Stimulated activated CD8-positive, alpha-beta memory T cell treated with anti-CD3 and anti-CD28 coated beads, Interleukin-2, amount 100 ng/mL, for 48 hours (primary cell): ENCODE data around the gene PXDN.
"Not testable (repeated sequence)": the region's sequence is repeated elsewhere in the genome, so short reads cannot be mapped to it uniquely, and the experiment has no call there.

ENCODE experiments used
- DNase-seq, 2 donors: peaks; one replicate each; pipeline ENCODE4 v3.0.0-alpha.2; 2020; ENCODE audit warnings: low read depth in 2 of 2

PXDN gene

DNA sequence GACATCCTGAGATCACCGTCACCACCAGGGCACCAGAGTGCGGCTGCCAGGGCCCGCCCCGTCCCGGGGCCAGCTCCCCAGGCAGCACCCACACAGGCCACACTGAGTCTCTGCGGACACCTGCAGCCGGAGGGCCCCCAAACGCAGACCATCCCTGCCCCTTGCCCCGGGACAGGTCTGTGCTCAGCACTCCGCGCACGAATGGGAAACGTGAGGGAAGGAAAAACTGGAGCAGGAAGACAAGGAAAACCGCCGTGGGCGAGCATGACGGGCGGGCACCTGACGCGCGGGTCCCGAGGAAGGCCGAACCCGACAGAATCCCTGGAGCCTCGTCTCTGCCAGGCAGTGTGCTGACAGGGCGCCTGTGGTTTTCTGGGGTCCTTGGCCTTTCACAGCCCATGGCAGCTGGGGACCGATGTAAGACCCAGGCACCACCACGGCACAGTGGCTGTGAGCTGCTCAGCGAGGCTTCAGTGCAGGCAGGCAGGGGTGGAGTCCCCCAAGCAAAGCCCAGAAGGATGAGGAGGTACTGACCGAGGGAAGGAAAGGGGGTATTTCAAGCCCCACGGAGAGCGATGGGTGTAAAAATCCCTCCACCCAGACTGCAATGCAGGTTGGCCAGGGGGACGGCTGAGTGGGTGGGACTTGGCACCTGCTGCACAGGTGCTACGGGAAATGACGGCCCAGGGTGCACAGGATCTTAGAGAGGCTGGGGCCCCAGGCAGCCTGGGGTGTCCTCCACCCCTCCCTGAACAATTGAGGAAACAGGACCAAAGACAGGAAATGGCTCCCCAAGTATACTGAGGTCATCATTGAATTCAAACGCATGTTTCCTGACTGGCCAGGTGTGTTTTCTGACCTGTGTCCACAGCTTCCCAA, 59.0 kb downstream of the PXDN start:
- DNase-seq, result no peak

DNA sequence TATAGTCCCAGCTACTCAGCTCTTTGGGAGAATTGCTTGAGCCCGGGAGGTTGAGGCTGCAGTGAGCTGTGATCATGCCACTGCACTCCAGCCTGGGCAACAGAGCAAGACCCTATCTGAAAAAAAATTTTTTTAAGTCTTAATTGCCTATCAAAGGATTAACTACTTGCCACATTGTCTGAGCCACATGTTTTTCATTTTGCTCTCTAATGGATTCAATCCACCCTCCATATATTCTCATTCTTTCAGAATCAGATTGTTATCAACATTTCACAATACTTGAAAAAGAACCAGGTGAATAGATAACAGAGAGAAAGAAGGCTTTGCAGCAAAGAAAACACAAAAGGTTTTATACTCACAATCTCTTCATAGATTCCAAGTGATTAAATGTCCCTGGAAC, 61.0 kb downstream of the PXDN start:
- no peak for DNase-seq

DNA sequence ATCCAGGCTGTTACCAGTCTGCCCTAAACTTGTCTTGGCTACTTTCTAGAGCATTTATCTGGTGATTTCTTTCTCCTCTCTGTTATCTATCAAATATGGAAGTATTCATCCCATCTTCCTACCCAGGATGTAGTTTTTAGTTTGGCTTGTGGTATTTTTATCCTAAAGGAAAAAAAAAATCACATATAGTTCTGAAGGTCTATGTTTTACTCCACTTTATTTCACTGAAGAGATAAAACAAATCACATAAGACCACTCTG, 62.2 kb downstream of the PXDN start:
- DNase-seq, result no peak

DNA sequence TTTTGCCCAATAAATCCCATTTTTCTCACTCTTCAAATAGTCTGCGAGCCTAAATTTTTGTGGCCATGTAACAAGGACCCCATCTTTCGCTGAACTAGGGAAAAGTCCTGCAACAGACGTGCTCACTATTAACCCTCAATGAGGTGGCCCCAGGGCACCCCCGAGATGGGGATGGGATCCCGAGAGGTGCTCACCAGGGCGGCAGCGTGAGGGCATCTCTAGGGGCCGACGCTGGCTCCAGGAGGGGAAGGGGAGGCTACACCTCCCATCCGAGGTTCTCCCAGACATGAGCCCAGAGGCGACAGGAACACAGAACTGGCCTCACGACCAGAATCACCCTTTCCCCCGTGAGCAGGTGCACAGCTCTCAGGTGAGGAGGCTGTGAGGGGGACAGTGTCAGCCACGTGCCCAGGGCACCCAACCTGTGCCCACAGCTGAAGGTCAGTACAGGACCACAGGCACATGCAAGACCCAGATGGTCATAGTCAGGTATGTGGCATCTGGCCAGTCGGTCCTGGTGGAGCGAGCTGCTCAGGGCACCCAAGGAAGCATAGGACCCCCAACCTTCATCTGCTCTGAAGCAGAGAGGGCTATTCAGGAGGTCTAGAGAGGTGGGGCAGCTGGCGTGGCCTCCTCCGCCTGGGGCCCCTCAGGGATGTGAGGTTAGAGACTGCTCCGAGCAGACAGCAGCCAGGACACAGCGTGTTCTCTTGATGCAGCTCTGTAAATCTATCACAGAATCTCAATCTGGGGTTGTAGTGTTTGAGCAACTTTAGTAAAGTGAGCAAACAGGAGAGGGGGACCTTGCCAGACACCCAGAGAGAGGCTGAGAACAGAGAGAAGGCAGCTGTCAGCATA, 62.8 kb downstream of the PXDN start:
- DNase-seq, result no peak

DNA sequence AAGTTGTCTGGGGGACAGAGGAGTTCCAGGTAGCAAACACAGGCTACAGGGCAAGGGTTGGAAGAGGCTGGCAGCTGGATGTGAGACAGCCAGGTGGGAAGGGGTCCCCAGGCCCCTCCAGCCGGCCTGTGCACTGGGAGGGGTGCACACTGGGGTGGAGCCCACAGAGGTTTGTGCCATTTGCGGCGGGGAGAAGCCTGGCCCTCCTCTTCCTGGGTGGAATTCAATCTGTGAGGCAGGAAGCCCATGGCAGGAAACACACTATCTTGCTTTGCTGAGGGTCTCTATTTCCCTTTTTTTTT, 63.3 kb downstream of the PXDN start:
- no peak for DNase-seq

DNA sequence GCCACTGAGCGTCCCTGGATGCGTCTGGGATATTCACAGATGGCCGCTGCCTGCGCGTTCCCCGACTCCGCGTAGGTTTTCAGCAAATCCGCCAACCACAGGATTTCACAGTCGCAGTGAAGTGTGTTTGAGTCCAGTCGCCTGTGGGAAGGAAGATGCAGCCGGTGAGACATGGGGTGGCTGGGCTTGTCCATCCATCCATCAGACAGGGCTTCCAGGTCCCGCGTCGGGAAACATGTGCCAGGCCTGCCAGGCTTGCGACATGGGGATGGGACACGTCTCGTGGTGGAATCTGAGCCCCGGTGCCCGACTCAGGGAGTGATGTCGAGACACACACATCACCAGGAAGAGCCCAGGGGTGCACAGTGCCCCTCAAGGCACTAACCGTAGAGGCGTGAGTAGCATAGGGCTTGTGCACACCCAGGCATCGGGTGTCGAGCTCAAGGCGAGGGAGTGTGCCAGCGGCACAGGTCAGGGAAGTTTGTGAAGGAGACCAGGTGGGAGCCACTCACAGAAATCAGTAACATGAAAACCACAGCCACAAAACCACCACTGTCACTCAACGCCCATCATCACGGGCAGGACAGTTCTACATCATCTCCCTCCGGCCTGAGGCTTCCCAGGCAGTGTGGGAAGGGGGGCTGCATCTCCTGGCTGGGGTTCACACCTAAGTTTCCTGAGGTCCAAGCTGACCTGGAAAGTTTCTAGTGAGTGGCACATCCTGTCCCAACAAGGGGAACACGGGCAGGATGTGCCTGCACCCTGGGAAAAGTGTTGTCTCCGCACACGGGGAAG, 63.9 kb downstream of the PXDN start:
- DNase-seq, result no peak

DNA sequence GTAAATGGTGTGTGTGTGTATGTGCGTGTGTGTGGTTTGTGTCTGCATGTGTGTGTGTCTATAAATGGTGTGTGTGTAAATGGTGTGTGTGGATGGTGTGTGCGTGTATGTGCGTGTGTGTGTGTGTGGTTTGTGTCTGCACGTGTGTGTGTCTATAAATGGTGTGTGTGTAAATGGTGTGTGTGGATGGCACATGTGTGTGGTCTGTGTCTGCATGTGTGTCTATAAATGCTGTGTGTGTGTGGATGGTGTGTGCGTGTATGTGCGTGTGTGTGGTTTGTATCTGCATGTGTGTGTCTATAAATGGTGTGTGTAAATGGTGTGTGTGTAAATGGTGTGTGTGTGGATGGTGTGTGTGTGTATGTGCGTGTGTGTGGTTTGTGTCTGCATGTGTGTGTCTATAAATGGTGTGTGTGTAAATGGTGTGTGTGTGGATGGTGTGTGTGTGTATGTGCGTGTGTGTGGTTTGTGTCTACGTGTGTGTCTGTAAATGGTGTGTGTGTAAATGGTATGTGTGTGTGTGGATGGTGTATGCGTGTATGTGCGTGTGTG, 64.8 kb downstream of the PXDN start:
- not testable (repeated sequence) for DNase-seq

DNA sequence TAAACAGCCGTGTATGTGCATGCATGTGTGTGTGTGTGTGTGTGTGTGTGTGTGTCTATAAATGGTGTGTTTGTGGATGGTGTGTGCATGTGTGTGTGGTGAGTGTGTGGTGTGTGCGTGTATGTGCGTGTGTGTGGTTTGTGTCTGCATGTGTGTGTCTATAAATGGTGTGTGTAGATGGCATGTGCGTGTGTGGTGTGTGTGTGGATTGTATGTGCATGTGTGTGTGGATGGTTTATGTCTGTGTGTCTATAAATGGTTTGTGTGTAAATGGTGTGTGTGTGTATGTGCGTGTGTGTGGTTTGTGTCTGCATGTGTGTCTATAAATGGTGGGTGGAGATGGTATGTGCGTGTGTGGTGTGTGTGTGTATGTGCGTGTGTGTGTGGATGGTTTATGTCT, 65.2 kb downstream of the PXDN start:
- not testable (repeated sequence) for DNase-seq

DNA sequence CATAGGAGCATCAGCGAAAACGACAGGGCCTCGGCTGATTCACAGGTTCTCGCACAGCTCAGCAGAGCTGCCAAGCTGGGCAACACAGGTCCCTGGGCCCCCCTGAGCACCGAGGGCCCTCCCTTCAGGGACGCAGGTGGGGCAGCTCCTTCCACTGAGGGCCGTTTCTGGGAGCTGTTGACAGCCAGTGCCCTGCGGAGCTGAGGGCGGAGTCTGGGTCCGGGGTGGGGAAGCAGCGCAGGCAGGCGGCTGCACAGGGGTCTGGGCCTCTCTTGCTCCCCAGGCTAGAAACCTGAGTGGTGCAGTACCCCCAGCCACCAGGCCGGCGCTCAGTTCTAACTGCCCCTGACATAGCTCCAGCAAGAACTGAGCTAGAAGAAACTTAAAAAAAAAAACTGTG, 65.7 kb downstream of the PXDN start:
- DNase-seq, result no peak

DNA sequence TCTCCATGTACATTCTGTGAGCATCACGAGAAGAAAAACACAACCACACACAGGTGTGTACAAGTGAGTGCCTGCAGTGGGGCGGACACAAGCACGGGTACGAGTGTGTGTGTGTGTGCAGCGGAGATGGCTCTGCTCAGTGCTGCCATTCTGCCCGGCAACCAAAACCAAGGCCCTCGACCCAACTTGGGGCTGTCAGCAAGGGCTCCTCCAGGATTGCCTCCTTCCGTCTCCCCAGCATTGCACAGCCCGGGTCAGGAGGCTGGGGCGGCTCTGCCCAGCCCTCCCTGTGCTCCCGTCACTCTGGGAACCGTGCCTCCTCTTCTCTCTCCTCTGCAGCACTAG, 66.5 kb downstream of the PXDN start:
- no peak for DNase-seq

DNA sequence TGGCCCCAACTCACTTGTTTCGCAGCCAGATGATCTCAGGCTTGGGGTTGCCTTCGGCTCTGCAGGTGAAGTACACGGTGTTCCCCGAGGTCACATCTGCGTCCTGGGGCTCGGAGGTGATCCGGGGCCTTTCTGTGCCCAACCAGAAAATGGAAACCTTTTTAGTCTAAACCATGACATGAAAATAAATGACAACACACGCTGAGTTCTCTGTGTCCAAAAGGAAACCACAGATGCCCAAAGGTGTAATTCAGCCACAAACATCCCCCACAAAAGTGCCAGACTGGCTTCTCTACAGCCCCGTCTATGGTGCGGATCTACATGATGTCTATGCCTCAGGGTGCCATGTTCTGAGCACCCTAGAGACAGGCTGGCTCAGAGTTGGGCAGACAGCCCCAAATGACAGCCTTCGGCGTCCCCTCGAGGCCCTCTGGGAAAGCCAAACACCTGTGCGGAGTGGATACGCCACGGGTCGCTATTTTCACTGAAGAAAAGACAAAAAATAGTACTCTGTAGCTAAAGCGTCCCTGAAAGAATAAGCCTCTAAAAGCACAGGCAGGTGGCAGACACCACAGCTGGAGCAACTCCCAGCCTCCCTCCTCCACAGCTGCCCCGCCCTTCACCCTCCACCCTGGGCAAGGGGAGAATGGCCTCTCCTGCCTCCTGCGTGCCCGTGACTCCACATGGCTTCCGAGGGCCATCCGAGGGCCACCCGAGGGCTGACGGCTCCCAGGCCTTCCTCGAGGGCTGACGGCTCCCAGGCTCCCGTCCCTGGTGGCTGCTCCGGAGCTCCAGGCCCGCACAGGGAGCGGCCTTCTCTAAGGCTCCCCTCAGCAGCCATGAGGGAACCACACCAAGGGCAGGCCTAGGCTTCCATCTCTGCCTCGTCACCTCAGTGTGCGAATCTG, 67.1 kb downstream of the PXDN start:
- no peak for DNase-seq

DNA sequence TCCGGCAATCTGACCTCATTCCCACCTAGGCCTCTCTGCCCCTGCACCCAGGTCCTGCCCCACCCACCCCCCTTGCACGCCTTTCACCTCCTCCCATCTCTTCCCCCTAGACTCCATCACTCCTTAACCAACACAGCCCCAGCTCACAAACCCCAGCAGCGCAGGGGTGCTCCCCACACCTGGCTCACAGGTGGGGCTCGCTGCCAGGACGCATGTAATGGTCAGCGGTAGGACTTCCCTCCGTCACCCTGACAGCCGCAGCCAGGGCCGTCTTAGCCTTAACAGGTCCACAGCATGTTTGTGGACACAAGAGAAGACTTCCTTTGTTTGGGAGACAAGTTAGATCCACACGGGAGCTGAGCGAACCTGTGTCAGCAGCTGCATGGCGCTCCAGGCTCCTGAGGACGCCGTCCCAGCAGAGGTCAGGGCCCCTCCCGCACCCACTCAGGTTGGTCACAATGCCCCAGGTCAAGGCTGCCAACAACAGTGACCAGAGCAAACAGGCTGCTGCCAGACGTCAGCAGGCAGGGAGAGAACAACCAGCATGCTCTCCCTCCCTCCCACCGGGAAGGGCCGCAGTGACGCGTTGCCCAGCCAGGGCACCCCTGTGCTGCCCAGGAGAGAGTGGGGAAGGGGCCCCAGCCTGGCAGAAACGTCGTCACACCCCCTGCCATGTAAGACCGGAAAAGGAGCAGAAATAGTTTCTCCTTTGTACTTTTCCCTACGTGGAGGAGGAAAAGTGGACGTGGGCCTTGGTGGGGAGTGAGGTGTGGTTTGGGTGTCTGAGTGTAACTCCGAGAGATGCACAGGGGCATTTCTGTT, 68.0 kb downstream of the PXDN start:
- no peak for DNase-seq

DNA sequence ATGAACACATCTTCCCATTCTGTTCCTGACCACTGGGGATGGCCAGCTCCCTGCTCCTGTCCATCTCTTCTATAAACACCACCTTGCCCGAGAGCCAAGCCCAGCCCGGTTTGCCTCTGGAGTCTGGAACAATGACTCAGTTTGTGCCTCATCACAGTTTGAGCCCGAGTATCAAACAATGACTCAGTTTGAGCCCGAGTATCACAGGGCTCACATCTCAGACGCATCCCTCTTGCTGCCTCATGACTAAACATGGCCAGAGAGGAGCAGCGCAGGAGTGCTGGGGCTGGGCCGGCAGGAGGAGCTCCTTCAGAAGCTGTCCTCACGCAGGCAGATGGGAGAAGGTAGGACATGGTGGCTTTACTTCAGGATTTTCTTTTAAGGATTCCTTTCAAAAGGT, 68.7 kb downstream of the PXDN start:
- DNase-seq, result no peak

DNA sequence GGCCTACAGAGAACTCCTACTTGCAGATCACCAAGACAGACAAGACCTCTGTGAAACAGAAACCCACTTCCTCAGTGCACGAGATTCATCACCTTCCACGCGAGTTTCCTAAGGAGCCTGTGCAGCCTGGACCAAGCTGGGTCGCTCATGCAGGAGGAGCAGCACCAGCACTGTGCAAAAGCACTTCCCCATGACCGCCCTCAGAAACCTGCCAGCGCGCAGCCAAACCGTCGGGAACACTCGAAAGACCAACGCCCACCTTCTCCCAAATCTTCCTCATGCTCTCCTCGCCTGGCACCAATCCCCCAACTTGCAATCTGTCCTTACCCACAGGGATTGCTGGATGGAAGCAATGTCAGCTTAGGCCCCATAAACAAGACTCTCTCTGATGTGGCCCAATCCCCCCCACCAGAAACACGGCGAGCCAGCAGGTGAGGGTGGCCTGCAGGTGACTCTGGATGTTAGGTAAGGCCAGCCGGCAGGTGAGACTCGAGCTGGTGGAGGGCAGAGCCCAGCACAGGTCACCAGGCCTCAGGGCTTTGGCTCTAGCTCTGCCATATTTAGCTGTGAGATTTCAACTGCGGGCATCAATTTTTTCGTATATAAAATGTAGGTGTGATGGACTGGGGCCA, 69.4 kb downstream of the PXDN start:
- no peak for DNase-seq

DNA sequence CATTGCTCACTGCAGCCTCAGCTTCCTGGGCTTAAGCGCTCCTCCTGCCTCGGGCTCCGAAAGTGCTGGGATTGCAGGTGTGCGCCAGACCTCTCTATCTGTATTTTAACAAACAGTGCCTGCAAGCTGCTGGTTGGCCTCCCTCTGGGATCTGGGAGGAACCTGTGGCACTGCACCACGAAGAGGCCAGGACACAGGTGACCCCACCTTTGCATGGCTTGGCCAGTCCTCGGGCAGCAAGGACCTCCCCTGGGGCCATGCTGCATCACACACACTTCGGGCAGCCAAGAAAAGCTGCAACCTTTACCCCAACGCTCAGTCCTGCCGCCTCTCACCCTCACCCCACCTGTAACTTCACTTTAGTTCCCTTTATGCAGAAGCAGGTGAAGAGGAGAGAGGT, 70.0 kb downstream of the PXDN start:
- DNase-seq, result no peak

DNA sequence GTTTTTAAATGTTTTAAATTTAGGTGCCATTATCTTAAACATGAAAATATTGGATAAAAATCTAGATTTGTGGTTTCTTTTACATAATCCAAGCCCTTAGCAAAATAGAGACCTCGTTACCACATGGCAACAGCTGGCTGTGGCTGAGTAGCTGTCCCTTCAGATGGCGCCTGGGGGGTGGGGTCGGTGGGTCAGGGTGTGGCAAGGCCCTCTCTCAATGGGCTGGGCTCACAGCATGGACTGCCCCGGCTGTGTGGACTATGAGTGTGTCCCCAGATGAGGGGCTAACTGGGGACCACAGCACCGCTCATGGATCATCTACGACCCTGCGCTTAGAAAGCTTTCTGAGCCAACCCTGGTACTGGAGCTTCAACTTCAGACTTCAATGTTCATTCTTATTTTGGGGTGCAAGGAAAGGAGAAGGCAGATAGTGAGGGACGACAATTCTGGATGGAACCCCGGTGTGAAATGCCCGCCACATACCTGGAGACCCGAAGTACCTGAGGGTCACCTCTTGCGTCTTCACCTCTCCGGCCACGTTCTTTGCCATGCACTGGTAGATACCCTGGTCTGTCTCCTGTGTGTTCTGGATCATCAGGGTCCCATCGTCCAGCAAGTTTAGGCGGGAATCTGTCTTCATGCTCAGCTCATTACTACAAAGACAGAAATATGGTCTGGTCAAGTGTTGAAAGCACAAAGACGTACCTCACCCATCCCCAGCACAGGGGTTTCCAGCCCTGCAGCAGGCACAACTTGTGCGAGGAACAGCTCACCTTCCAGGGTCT, 71.0 kb downstream of the PXDN start:
- no peak for DNase-seq

DNA sequence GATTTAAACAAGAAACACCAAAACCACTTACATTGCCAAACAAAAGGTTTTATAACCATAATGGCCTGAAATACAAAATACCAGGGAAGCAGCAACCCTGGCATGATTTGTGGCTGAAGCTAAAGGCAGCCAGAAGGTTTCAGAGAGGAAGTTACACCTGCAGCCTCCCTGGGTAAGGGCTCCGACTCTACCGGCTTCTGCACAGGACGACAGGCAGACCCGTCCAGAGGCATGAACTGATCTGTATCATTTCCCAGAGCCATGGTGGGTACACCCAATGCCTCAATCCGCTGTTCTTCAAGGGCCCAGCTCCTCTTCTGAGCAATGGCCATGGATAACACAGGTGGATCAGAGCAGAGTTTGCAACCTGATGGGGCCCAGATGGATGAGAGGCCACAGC, 71.6 kb downstream of the PXDN start:
- DNase-seq, result no peak

DNA sequence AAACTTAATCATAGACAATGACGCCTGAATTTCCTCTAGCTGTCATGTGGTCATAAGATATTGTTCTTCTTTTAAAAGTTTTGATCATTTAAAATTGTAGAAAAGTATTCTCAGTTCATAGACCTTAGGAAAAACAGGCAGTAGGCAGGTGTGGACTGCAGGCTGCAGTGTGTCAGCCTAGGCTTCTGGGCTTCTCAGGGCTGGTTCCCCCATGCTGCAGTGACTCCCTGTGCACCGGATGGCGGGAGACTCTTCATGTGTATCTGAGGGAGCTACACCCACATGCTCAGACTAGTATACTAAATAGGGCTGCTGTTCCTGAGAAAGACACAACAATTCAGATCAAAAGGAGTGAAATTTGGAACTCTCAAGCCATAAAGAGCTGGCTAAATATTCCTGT, 72.4 kb downstream of the PXDN start:
- no peak for DNase-seq

DNA sequence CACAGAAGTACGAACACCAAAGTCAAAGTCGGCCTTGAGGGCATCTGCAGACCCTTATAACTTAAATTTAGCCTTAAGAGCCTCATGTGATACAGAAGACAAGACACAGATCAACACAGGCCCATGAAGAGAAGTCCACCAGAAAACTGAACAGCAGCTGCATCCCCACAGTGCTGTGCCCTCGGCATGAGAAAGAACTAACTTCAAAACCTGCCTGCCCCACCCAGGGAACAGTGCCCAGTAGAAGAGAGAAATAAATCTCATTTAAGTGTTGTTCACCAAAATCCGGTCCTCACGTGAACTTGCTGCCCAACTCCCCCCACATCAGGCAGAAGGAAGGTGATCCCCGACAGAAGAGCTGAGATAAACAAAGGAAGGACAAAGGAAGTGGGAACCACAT, 73.7 kb downstream of the PXDN start:
- DNase-seq, result no peak
